Smooth muscle cell (in vitro differentiated cells): Measurements from ENCODE around the gene MED16. TPM values are rescaled to one million over a fixed set of nuclear protein-coding genes. Genes with fewer than 3 reads are reported as not detected.

Experiments used
- DNase-seq: peaks from one replicate; lab custom pipeline; 2025; ENCODE audit not compliant: unreplicated experiment; lab: John Stamatoyannopoulos, UW
- H2AFZ ChIP-seq: fragments of 200-600 bp; sonication (generic); 2 replicates; pipeline ENCODE4 v1.6.0; 2016; ENCODE audit warnings: antibody characterized with exemption, low read depth, mild to moderate bottlenecking
- H3F3A ChIP-seq: fragments of 200-600 bp; sonication (generic); 2 replicates; pipeline ENCODE4 v1.6.0; 2017; ENCODE audit warnings: antibody characterized with exemption, low read depth
- H3K27ac ChIP-seq: fragments of 200-600 bp; sonication (generic); 2 replicates; pipeline ENCODE4 v1.5.1; 2016; ENCODE audit warnings: low read depth, mild to moderate bottlenecking
- H3K27me3 ChIP-seq: fragments of 200-600 bp; sonication (generic); 2 replicates; pipeline ENCODE4 v1.6.1; 2016; ENCODE audit warnings: low read depth, mild to moderate bottlenecking
- H3K36me3 ChIP-seq: fragments of 200-600 bp; sonication (generic); 2 replicates; pipeline ENCODE4 v1.5.1; 2016; ENCODE audit warnings: low read depth
- H3K4me1 ChIP-seq: fragments of 200-600 bp; sonication (generic); 2 replicates; pipeline ENCODE4 v1.5.1; 2016; ENCODE audit warnings: low read depth
- H3K4me2 ChIP-seq: fragments of 200-600 bp; sonication (generic); 2 replicates; pipeline ENCODE4 v1.6.0; 2016; ENCODE audit warnings: mild to moderate bottlenecking
- H3K4me3 ChIP-seq: fragments of 200-600 bp; sonication (generic); 2 replicates; pipeline ENCODE4 v1.5.1; 2016; ENCODE audit warnings: mild to moderate bottlenecking
- H3K79me2 ChIP-seq: fragments of 200-600 bp; sonication (generic); 2 replicates; pipeline ENCODE4 v1.6.0; 2016; ENCODE audit warnings: low read depth, mild to moderate bottlenecking
- H3K9ac ChIP-seq: fragments of 200-600 bp; sonication (generic); 2 replicates; pipeline ENCODE4 v1.6.0; 2016; ENCODE audit warnings: low read depth
- H3K9me3 ChIP-seq: fragments of 200-600 bp; sonication (generic); replicated peaks from 2 replicates; pipeline ENCODE4 v1.5.1; 2016; ENCODE audit warnings: low read depth
- H4K20me1 ChIP-seq: fragments of 200-600 bp; sonication (generic); 2 replicates; pipeline ENCODE4 v1.6.0; 2016; ENCODE audit warnings: low read depth
- WGBS: methylation state at CpG from one replicate; pipeline ENCODE4 v1.1.7; 2016; ENCODE audit warnings: low lambda C conversion rate; 5-methylcytosine and 5-hydroxymethylcytosine counted together
- polyA plus RNA-seq: library from polyadenylated mRNA; unstranded; fragments of >200 nt; fragmentation: Nextera tagmentation; extraction: Ambion mirVana; gene quantifications from 2 replicates; pipeline ENCODE4 v1.2.1, GENCODE V29; 2016
- total RNA-seq: library from RNA; depleted of rRNA; stranded (reverse); fragments of >200 nt; gene quantifications from 2 replicates; pipeline ENCODE4 v1.2.3, GENCODE V29; 2014
- TF ChIP-seq, protein P1 (sequence below): fragments of 200-600 bp; sonication (generic); IDR thresholded peaks from 2 replicates; pipeline ENCODE4 v1.5.1; 2017; ENCODE audit warnings: borderline replicate concordance, mild to moderate bottlenecking, antibody characterized with exemption; ENCODE audit not compliant: insufficient read depth, poor library complexity, severe bottlenecking

The MED16 gene
- total and polyA plus RNA-seq, 2 experiments from 2014 or later: 25.2 to 87.1 TPM

DNA sequence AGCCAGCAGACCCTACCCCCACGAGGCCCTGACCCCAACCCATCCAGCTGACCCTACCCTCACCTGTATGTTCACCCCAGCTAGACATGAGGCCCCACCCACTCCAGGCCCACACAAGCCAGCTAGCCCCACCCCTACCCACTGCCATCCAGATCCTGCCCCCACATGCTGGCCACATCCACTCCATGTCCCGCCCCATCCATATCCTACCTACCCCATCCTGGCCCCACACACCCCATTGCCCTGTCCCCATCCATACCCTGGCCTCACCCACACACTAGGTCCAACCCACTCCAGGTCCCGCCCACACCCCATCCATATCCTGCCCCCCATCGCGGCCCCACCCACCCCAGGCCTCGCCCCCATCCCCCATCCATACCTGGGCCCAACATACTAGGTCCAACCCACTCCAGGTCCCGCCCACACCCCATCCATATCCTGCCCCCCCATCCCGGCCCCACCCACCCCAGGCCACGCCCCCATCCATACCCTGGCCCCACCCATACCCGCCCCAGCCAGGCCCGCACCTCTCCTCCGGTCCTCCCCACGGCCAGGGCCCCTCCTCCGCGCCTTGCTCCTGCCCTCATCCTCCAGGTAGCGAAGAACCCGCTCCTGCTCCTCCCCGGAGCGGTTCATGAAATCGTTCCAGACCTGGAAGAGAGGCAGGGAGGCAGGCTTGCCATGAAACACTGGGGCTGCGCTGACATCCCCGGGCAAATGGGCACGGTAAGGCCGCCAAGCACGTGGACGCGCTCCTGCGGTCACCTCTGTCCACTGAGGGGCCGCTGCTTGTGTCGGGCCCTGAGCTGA lies 7.5 kb upstream of the MED16 start:
- H3K27ac ChIP-seq: no peak overlapping the region
- WGBS: 77% methylated on average over 12 of the region's 30 CpGs
- H3K4me2 ChIP-seq: no peak overlapping the region
- H3F3A ChIP-seq: no peaks in the 10 kb centered on the region
- H3K4me3 ChIP-seq: no peak overlapping the region
- no peak overlapping the region for H2AFZ ChIP-seq
- no peak overlapping the region for H3K9ac ChIP-seq
- peaks cover 30% of the 10 kb centered on the region for H3K79me2 ChIP-seq
- no peaks in the 10 kb centered on the region for H3K27me3 ChIP-seq
- TF ChIP-seq, protein P1, sequence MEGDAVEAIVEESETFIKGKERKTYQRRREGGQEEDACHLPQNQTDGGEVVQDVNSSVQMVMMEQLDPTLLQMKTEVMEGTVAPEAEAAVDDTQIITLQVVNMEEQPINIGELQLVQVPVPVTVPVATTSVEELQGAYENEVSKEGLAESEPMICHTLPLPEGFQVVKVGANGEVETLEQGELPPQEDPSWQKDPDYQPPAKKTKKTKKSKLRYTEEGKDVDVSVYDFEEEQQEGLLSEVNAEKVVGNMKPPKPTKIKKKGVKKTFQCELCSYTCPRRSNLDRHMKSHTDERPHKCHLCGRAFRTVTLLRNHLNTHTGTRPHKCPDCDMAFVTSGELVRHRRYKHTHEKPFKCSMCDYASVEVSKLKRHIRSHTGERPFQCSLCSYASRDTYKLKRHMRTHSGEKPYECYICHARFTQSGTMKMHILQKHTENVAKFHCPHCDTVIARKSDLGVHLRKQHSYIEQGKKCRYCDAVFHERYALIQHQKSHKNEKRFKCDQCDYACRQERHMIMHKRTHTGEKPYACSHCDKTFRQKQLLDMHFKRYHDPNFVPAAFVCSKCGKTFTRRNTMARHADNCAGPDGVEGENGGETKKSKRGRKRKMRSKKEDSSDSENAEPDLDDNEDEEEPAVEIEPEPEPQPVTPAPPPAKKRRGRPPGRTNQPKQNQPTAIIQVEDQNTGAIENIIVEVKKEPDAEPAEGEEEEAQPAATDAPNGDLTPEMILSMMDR: no peak
- DNase-seq: no peak
- no peaks in the 10 kb centered on the region for H3K36me3 ChIP-seq
- no peaks in the 10 kb centered on the region for H3K9me3 ChIP-seq
- H4K20me1 ChIP-seq: peaks cover 67% of the 10 kb centered on the region
- peaks cover 4% of the 10 kb centered on the region for H3K4me1 ChIP-seq

GRCh38 chr19:900043-900301 lies 7.0 kb upstream of the MED16 start:
- Histone ChIP-seq H3F3A (no peaks in the 10 kb centered on the region), H3K79me2 (peaks cover 25% of the 10 kb centered on the region), H3K4me1 (peaks cover 4% of the 10 kb centered on the region), H3K36me3 (no peaks in the 10 kb centered on the region), H3K9ac (no peak overlapping the region), H2AFZ (no peak overlapping the region), H3K4me3 (no peak overlapping the region), H3K4me2 (no peak overlapping the region), H4K20me1 (peaks cover 62% of the 10 kb centered on the region), H3K27ac (no peak overlapping the region), H3K27me3 (no peaks in the 10 kb centered on the region), H3K9me3 (no peaks in the 10 kb centered on the region)
- WGBS: 96% methylated on average over 15 of the region's 15 CpGs
- no peak for DNase-seq
- TF ChIP-seq, protein P1: no peak

DNA sequence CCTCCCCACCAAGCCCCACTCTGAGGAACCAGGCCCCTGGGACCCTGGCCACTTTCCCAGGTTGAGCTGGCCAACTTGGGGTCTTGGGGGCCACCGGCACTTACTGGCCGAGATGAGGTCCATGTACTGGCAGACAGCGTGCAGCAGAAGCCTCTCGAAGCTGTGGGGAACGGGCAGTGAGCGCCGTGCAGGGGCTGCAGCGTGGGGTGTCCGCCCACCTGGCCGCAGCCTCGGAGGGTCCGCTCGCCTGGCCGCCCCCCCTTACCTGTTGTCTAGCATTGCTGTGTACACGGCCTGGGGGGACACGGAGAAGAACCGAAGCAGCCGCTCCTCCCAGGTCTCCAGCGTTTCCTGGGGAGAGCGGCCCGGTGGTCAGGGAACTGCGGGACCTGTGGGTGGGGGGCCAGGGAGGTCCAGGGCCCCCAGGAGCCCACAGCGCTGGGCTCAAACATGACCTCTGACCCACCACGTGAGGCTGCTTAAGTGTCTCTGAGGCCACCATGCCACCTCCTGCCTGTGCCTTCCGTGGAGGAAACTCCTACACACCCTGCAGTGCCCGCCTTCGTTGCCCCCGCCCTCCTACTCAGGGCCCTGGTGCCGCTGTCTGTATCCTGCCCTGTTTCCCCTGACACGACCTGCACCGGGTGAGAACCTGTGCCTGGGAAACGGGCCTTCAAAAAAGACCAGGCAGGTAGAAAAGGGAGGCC lies 6.5 kb upstream of the MED16 start:
- TF ChIP-seq, protein P1: no peak
- Histone ChIP-seq H3K4me3 (no peak overlapping the region), H2AFZ (no peak overlapping the region), H3K4me2 (no peak overlapping the region), H3F3A (no peaks in the 10 kb centered on the region), H3K9me3 (no peaks in the 10 kb centered on the region), H3K9ac (no peak overlapping the region), H3K79me2 (peaks cover 20% of the 10 kb centered on the region), H3K27me3 (no peaks in the 10 kb centered on the region), H3K27ac (no peak overlapping the region), H3K36me3 (no peaks in the 10 kb centered on the region), H3K4me1 (peaks cover 4% of the 10 kb centered on the region), H4K20me1 (peaks cover 57% of the 10 kb centered on the region)
- no peak for DNase-seq
- WGBS: 91% methylated on average over 31 of the region's 32 CpGs
